Stomach (tissue), 4 donors: Measurements from ENCODE around the gene ST14.

Experiments
- CTCF ChIP-seq, 7 experiments: fragments of 450-650 bp in 4 of 7; fragments of 200-600 bp in 3 of 7; sonication (generic) in 3 of 7; IDR thresholded peaks; one replicate each; pipeline ENCODE4 v1.5.1; 2016 to 2019; ENCODE audit warnings: antibody characterized with exemption in 7 of 7, control low read depth in 2 of 7, mild to moderate bottlenecking in 1 of 7
- EP300 ChIP-seq: sonication (generic); formaldehyde crosslinking; IDR thresholded peaks from one replicate; pipeline ENCODE4 v1.6.1; 2017; ENCODE audit warnings: antibody characterized with exemption
- POLR2A ChIP-seq, 4 donors: fragments of 450-650 bp; IDR thresholded peaks; one replicate each; pipeline ENCODE4 v1.6.1; 2016; ENCODE audit warnings: antibody characterized with exemption in 4 of 4, control low read depth in 2 of 4, mild to moderate bottlenecking in 1 of 4, moderate library complexity in 1 of 4
- POLR2AphosphoS5 ChIP-seq, 3 donors: sonication (generic); formaldehyde crosslinking; IDR thresholded peaks; one replicate each; pipeline ENCODE4 v1.6.1; 2016; ENCODE audit warnings: antibody characterized with exemption in 3 of 3

- TF ChIP-seq CTCF (IDR thresholded peaks at IDR 0.05): peak in 5 of 7 experiments; percentile 74 to 86 (median 82)
- TF ChIP-seq POLR2A (IDR thresholded peaks at IDR 0.05): no peak
- peak in 2 of 3 donors; percentile 7 to 40 for TF ChIP-seq POLR2AphosphoS5 (IDR thresholded peaks at IDR 0.05)
- TF ChIP-seq EP300: no peak
Observed at GRCh38 chr11:130131961-130132850, 27.4 kb upstream of the ST14 start.
